Fibroblast of lung (primary cell): ENCODE data around the gene FXYD1. TPM values are rescaled to one million over a fixed set of nuclear protein-coding genes. Genes with fewer than 3 reads are reported as not detected.

Source experiments
- DNase-seq, 2 donors: peaks; one replicate each; pipeline versions ENCODE4 v3.0.0 to v3.0.0-alpha.2; 2010; ENCODE audit warnings: low read depth in 2 of 2
- H2AFZ ChIP-seq: 2 replicates; pipeline ENCODE4 v1.5.1; 2012; ENCODE audit warnings: low read length, control low read depth, inconsistent platforms
- H3K27ac ChIP-seq: 2 replicates; pipeline ENCODE4 v1.5.1; 2011; ENCODE audit warnings: low read length, control low read depth; ENCODE audit not compliant: insufficient read depth
- H3K27me3 ChIP-seq: 2 replicates; pipeline ENCODE4 v1.5.1; 2011; ENCODE audit warnings: mild to moderate bottlenecking, low read length; ENCODE audit not compliant: control insufficient read depth, insufficient read depth
- H3K36me3 ChIP-seq: 2 replicates; pipeline ENCODE4 v1.5.1; 2011; ENCODE audit warnings: low read length; ENCODE audit not compliant: control insufficient read depth, insufficient read depth
- H3K4me1 ChIP-seq: 2 replicates; pipeline ENCODE4 v1.5.1; 2011; ENCODE audit warnings: low read length; ENCODE audit not compliant: control insufficient read depth, insufficient read depth; ENCODE audit errors: extremely low read depth
- H3K4me2 ChIP-seq: 2 replicates; pipeline ENCODE4 v1.5.1; 2011; ENCODE audit warnings: low read length, control low read depth; ENCODE audit not compliant: insufficient read depth; ENCODE audit errors: extremely low read depth
- H3K4me3 ChIP-seq, 4 experiments: fragments of 200-600 bp in 1 of 4; sonication (generic) in 1 of 4; replicated peaks in 1 of 4; 2 replicates each; pipeline ENCODE4 v1.5.1; 2011 to 2016; ENCODE audit warnings: low read length in 4 of 4, low read depth in 3 of 4, mild to moderate bottlenecking in 3 of 4, control low read depth in 2 of 4, inconsistent platforms in 1 of 4, mixed read lengths in 1 of 4; ENCODE audit not compliant: insufficient read depth in 1 of 4; ENCODE audit errors: control extremely low read depth in 1 of 4
- H3K79me2 ChIP-seq: 2 replicates; pipeline ENCODE4 v1.5.1; 2012; ENCODE audit warnings: mild to moderate bottlenecking, low read length, inconsistent platforms; ENCODE audit not compliant: control insufficient read depth, insufficient read depth
- H3K9ac ChIP-seq: 2 replicates; pipeline ENCODE4 v1.5.1; 2011; ENCODE audit warnings: mild to moderate bottlenecking, low read length, control low read depth; ENCODE audit not compliant: insufficient read depth
- H3K9me3 ChIP-seq: 2 replicates; pipeline ENCODE4 v1.5.1; 2012; ENCODE audit warnings: low read depth, low read length; ENCODE audit not compliant: control insufficient read depth, insufficient read depth
- H4K20me1 ChIP-seq: 2 replicates; pipeline ENCODE4 v1.5.1; 2011; ENCODE audit warnings: low read length; ENCODE audit not compliant: control insufficient read depth, insufficient read depth; ENCODE audit errors: extremely low read depth
- EZH2 ChIP-seq: IDR thresholded peaks from 2 replicates; pipeline ENCODE4 v1.5.1; 2012; ENCODE audit warnings: low read length, control low read depth, mild to moderate bottlenecking; ENCODE audit errors: missing control alignments
- polyA plus RNA-seq, 2 donors: library from polyadenylated mRNA; depleted of rRNA in 1 of 2; stranded (reverse) in 1 of 2; unstranded in 1 of 2; fragments of >200 nt; gene quantifications; 2 replicates each; pipeline ENCODE4 v1.2.1, GENCODE V29; 2011 to 2012; ENCODE audit warnings: missing spikeins in 1 of 2
- total RNA-seq: library from RNA; depleted of rRNA; stranded (reverse); fragments of >200 nt; gene quantifications from 2 replicates; pipeline ENCODE4 v1.2.1, GENCODE V29; 2014
- TF ChIP-seq, protein P1 (sequence below), 2 donors: IDR thresholded peaks in 1 of 2; conservative IDR thresholded peaks in 1 of 2; 1 replicate in 1 of 2; 2 replicates in 1 of 2; pipeline ENCODE4 v1.5.1; 2011 to 2012; ENCODE audit warnings: low read length in 2 of 2, control low read depth in 1 of 2, inconsistent platforms in 1 of 2, low read depth in 1 of 2, mild to moderate bottlenecking in 1 of 2

The FXYD1 gene
- total and polyA plus RNA-seq, 2 donors (not counting 1 experiment from before 2014, with no cell fraction given) = 4.5 to 7.5 TPM

DNA sequence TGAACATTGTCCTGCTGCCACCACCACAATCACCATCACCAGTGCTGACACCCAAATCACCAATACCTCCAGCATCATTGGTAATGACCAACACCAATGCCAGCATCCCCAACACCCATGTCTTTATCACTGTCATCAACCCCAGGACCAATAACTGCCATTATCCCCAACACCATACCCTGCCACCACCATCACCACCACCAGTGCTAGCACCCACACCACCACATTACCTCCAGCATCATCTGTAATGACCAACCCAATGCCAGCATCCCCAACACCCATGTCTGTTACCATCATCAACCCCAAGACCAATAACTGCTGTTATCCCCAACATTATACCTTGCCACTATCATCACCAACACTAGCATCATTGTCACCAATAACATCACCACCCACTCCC, 6.4 kb upstream of the FXYD1 start:
- Histone ChIP-seq H3K9me3 (no peaks in the 10 kb centered on the region), H3K27me3 (peaks cover 14% of the 10 kb centered on the region), H3K27ac (no peak overlapping the region), H2AFZ (no peak overlapping the region), H4K20me1 (no peaks in the 10 kb centered on the region), H3K36me3 (no peaks in the 10 kb centered on the region), H3K4me3 (no peak overlapping the region), H3K4me2 (no peak overlapping the region), H3K4me1 (peaks cover 2% of the 10 kb centered on the region), H3K9ac (no peak overlapping the region), H3K79me2 (no peaks in the 10 kb centered on the region)
- no peak for DNase-seq
- no peak for TF ChIP-seq EZH2
- TF ChIP-seq, protein P1, sequence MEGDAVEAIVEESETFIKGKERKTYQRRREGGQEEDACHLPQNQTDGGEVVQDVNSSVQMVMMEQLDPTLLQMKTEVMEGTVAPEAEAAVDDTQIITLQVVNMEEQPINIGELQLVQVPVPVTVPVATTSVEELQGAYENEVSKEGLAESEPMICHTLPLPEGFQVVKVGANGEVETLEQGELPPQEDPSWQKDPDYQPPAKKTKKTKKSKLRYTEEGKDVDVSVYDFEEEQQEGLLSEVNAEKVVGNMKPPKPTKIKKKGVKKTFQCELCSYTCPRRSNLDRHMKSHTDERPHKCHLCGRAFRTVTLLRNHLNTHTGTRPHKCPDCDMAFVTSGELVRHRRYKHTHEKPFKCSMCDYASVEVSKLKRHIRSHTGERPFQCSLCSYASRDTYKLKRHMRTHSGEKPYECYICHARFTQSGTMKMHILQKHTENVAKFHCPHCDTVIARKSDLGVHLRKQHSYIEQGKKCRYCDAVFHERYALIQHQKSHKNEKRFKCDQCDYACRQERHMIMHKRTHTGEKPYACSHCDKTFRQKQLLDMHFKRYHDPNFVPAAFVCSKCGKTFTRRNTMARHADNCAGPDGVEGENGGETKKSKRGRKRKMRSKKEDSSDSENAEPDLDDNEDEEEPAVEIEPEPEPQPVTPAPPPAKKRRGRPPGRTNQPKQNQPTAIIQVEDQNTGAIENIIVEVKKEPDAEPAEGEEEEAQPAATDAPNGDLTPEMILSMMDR (conservative IDR thresholded peaks at IDR 0.05 in 1 of 2, IDR thresholded peaks at IDR 0.05 in 1 of 2; ENCODE audit: low read depth in 1 of 2, low read length in 2 of 2) = no peak

- Histone ChIP-seq H3K27me3 (peaks cover 14% of the 10 kb centered on the region), H3K36me3 (no peaks in the 10 kb centered on the region), H3K9ac (no peak overlapping the region), H3K27ac (no peak overlapping the region), H3K79me2 (no peaks in the 10 kb centered on the region), H3K4me1 (peaks cover 9% of the 10 kb centered on the region), H4K20me1 (no peaks in the 10 kb centered on the region), H2AFZ (no peak overlapping the region), H3K4me2 (no peak overlapping the region), H3K4me3 (no peak overlapping the region), H3K9me3 (no peaks in the 10 kb centered on the region)
- TF ChIP-seq, protein P1 (conservative IDR thresholded peaks at IDR 0.05 in 1 of 2, IDR thresholded peaks at IDR 0.05 in 1 of 2; ENCODE audit: low read depth in 1 of 2, low read length in 2 of 2) = no peak
- TF ChIP-seq EZH2 = no peak
- no peak for DNase-seq
Measured at GRCh38 chr19:35133826-35134225, 4.8 kb upstream of the FXYD1 start.

DNA sequence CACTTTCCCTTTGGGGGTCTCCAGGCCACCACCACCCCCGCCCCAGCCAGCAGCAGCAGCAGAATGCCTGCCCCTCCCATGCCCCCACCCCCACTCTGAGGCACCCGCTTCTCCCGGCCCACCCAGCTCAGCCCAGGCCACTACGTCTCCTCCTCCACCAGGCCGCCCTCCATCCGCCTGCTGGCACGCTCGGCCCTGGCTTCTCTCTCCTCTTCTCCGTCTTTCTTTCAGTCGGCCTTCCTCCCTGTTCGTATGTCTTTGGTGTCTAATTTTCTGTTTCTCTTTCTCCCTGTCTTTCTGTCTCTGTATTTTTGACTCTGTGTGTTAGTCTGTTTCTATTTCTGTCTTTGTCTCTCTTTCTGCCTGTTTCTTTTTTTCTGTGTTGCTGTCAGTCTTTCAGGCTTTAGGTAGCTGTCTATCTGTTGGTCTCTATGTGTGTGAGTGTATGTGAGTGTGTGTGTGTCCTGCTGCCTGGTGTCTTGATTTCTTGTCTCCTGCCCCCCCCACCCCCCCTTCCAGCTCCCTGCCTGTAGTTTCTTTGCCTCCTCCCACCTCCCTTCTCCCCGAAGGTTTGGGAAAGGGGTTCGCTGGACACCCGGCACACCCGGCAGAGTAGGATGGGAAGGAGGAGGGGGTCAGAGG, 3.9 kb upstream of the FXYD1 start, which contains the start of gene LGI4:
TSS of gene LGI4 (minus strand) at position 459 of the 642 bp plus-strand sequence. CDS start at position 80, 379 bp downstream.
- no peak for TF ChIP-seq EZH2
- TF ChIP-seq, protein P1 (conservative IDR thresholded peaks at IDR 0.05 in 1 of 2, IDR thresholded peaks at IDR 0.05 in 1 of 2; ENCODE audit: low read depth in 1 of 2, low read length in 2 of 2) = no peak
- H3K4me3 ChIP-seq = peak within 1 kb of the TSS in 1 of 4 experiments; percentile 11
- no peak within 1 kb of the TSS for H3K4me2 ChIP-seq
- H3K27ac ChIP-seq = no peak within 1 kb of the TSS
- DNase-seq = no peak
- no peaks in the 10 kb centered on the region for H3K79me2 ChIP-seq
- H3K27me3 ChIP-seq = peaks cover 13% of the 10 kb centered on the region
- H2AFZ ChIP-seq = no peak within 1 kb of the TSS
- H3K36me3 ChIP-seq = no peaks in the 10 kb centered on the region
- H3K9ac ChIP-seq = no peak within 1 kb of the TSS
- H4K20me1 ChIP-seq = no peaks in the 10 kb centered on the region
- peaks cover 18% of the 10 kb centered on the region for H3K4me1 ChIP-seq
- no peaks in the 10 kb centered on the region for H3K9me3 ChIP-seq
